Effector CD4-positive, alpha-beta T cell (primary cell): ENCODE measurements around the gene KRTAP12-3.
A peak's percentile ranks its signal among the peaks of the same experiment; 100 is the strongest.
"Not testable (repeated sequence)": the region's sequence is repeated elsewhere in the genome, so short reads cannot be mapped to it uniquely, and the experiment has no call there.

ENCODE experiments used
- DNase-seq: peaks from one replicate; pipeline ENCODE4 v3.0.0-alpha.2; 2020

Gene KRTAP12-3

DNA sequence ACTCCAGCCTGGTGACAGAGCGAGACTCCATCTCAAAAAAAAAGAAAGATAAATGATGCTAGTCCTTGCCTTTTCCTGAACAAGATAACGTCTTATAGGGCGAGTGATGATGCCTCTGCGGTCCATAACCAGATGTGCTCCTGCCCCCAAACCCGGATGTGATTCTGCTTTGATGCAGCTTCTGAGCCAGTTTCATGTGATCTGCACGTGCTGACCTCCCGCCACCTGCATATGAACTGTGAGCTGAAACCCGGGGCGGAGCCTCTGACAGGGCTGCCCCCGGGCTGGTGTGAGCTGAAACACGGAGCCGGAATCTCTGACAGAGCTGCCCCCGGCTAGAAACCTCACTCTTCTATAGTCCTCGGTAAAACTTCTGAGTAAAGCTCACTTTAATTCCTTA, 4.6 kb upstream of the KRTAP12-3 start:
- no peak for DNase-seq

DNA sequence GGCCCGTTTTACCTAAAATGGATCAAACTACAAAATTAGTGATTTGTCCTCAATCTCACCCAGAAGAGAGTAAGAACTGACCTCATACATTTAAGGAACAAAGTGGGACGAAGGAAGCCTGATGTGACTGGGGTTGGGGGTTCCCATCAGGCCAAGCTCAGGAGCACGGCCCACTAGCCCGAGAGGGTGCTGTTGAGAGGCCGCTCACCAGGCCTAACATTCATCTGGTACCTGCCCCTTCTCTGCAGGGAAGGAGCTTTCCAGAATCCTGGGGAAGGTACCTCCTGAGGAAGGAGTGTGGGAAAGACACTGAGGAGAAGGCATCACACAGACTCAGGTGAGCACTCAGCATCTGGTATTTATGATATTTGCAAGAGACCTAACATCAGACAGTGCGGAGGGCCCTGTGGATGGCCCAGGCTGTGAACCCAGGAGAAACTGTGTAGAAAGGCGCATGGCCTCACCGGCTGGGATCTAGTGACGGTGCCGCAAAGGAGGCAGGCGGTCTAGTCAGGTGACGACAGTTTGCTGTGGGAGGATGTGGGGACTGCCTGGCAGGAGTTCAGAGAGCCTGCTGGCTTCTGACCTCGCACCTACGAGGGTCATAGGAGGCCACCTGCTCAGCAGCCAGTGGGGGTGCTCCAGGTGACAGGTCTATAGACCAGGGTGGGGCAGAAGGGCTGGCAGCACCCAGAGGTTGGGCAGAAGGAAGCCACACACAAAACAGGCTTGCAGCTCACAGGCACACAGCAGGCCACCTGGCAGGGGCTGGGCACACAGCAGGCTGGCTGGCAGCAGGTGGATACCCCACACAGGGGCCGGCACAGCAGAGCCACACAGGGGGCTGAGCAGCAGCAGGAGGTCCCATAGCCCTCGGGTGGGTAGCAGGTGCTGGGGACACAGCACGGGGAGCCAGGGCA, 3.8 kb upstream of the KRTAP12-3 start:
- DNase-seq, result peak; percentile 56

GRCh38 chr21:44654576-44655175, 3.1 kb upstream of the KRTAP12-3 start, which contains the start of gene KRTAP12-4:
Gene KRTAP12-4, minus strand, starts transcription at chr21:44654659. Its CDS starts 45 bp downstream, at chr21:44654614.
- DNase-seq, result no peak

DNA sequence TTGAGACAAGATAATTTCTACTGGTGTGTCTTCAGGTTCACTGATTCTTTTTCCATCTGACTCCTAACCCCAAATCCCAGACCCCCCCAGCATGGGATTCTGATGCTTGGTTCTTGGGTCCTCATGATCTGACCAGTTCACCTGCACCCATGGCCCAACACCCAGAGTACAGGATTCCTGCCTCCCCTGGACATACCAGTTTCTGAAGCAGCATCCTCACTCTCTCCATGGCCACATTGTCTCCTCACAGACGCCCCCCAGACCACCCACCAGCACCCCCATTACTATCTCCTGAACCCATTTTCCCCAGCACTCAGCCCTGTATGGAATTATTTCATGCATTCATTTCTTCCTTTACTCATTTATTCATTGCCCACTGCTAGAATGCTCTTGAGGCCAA, 864 bp upstream of the KRTAP12-3 start:
- DNase-seq, result no peak

DNA sequence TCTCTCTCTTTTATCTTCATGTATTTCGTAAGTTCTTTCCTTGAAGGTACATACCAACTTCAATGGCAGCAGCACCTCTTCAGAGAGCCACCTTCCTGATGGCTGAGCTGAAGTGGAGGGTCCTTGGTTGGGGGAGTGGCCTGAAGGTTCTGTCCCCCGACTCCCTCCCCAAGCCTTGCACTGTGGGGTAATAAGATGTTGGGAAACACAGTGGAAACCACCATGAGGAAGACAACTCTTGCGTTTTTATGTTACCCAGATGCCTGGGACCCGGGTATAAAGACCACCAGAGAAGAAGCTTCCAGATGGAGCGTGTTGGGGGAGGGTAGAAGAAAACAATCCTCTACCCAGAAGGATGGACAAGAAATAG, 794 bp downstream of the KRTAP12-3 start:
- DNase-seq, result no peak

- no peak for DNase-seq
Observed at GRCh38 chr21:44658913-44659595, 1.3 kb downstream of the KRTAP12-3 start.

DNA sequence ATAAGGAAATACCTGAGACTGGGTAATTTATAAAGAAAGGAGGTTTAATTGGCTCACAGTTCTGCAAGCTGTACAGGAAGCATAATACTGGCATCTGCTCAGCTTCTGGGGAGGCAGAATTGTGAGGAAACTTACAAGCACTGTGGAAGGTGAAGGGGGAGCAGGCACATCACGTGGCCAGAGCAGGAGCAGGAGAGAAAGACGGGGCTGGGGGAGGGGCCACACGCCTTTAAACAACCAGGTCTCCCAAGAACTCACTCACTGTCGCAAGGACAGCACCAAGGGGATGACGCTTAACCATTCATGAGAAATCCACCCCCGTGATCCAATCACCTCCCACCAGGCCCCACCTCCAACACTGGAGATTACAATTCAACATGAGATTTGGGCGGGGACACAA, 3.8 kb downstream of the KRTAP12-3 start:
- DNase-seq, result not testable (repeated sequence)

GRCh38 chr21:44664691-44665090, 7.0 kb downstream of the KRTAP12-3 start:
- DNase-seq, result no peak

GRCh38 chr21:44666401-44667320, 8.9 kb downstream of the KRTAP12-3 start, which contains the start of gene KRTAP12-2:
Gene KRTAP12-2, minus strand, starts transcription at chr21:44666927. Its CDS starts 41 bp downstream, at chr21:44666886.
- DNase-seq, result no peak

DNA sequence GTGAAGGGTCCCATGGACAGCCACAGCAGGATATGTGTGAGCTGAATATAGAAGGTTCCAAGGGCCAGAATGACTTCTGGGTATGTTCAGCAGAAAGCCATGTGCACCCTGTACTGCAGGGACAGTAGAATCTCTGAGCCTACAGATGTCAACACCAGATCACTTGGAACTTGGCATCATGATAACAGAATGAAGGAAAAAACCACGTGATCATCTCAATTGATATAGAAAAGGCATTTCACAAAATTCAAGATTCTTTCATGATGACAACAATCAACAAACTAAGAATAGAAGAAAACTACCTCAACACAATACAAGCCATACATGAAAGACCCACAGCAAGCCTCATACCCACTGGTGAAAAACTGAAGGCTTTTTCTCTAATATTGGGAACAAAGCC, 9.9 kb downstream of the KRTAP12-3 start:
- no peak for DNase-seq

DNA sequence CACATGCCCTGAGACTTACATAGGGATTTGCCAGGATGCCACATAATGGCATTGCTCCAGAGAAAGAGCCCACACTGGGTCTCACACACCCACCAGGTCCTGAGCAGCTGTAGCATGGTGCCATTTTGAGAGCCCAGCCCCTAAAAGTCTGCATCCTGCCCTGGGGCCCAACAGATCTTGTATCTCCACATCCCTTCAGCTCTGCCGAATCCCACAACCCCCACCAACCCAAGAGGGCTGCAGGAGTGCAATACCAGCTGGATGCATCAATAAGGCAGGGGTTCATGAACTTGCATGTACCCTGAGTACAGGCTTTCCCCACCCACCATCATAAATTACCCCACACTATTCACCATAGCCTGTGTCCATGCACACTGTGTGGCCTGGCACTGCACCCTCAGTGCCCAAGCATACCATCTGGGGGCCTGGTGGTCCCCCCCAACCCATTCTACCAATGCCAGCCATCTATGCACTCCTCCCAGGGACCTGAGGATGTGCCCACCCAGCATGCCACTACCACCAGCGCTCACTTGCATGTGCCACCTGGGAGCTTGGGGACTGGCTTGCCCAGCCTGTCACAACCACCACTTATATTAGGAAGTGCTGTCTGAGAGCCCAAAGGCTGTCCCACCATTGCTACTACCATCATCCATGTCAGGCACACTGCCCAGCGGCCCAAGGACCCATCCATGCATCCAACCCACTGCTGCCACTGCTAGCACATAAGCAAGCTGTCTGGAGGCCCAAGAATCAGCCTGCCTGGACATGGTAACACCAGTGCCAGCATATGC, 13.1 kb downstream of the KRTAP12-3 start:
- no peak for DNase-seq

GRCh38 chr21:44671911-44672310, 14.2 kb downstream of the KRTAP12-3 start:
- no peak for DNase-seq

GRCh38 chr21:44677881-44678280, 20.1 kb downstream of the KRTAP12-3 start:
- DNase-seq, result no peak

- no peak for DNase-seq
Observed at GRCh38 chr21:44681152-44681551, 23.4 kb downstream of the KRTAP12-3 start.

DNA sequence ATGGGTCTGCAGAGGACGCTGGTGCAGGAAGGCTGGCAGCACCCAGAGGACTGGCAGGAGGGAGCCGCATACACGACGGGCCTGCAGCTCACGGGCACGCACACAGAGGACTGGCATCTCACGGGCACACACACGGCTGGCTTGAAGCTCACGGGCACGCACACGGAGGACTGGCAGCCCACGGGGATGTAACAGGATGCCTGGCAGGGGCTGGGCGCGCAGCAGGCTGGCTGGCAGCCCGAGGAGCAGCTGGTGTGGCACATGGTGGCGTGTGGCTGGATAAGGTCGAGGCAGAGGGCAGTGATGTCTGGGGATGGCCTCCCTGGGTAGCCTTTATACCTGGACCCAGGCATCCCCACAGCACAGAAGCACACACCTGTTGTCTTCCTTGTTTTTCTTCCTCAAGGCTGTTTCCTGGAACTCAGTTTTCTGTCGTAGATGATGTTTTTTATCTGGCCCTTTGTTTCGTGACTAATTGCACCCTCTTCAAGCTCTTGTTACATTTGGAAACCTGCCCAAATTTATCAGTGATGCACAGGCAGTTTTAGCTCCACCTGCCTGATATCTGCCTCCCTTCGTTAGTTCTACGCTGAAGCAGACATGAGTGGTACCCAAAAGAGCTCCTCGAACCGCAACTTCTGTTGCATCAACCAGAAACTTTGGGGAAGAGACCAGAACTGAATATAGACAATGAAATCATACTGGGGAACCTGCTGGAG, 24.3 kb downstream of the KRTAP12-3 start, which contains the start of gene KRTAP12-1:
Gene KRTAP12-1, minus strand, starts transcription at position 303 of the 719 bp plus-strand sequence. Its CDS starts 40 bp downstream, at position 263.
- no peak for DNase-seq

GRCh38 chr21:44682580-44683151, 24.9 kb downstream of the KRTAP12-3 start:
- no peak for DNase-seq

GRCh38 chr21:44684077-44684476, 26.3 kb downstream of the KRTAP12-3 start:
- DNase-seq, result no peak

DNA sequence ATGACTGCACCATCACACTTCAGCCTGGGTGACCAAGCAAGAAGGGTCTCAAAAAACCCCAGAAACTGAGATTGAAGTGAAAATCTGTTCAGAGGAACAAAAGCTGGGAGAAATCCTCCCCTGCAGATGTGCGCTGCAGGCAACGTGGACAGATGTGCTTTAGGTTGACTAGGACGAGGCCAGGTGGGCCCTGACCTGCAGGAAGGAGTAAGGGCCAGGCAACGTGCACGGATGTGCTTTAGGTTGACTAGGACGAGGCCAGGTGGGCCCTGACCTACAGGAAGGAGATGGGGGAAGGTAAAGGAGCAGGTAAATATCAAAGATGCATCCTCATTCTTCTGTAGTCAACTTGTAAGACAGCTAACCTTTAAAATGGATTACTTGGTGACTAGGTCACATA, 26.8 kb downstream of the KRTAP12-3 start:
- no peak for DNase-seq

GRCh38 chr21:44685050-44685449, 27.3 kb downstream of the KRTAP12-3 start:
- DNase-seq, result not testable (repeated sequence)
